HG03520 (cell line): ENCODE results near the gene MEGF8.

Experiments
- ATAC-seq: cut with Tn5 transposase; IDR thresholded peaks from one replicate; pipeline ENCODE4 v1.9.1; 2021; ENCODE audit warnings: mild to moderate bottlenecking, moderate library complexity; ENCODE audit not compliant: unreplicated experiment

MEGF8 gene, protein sequence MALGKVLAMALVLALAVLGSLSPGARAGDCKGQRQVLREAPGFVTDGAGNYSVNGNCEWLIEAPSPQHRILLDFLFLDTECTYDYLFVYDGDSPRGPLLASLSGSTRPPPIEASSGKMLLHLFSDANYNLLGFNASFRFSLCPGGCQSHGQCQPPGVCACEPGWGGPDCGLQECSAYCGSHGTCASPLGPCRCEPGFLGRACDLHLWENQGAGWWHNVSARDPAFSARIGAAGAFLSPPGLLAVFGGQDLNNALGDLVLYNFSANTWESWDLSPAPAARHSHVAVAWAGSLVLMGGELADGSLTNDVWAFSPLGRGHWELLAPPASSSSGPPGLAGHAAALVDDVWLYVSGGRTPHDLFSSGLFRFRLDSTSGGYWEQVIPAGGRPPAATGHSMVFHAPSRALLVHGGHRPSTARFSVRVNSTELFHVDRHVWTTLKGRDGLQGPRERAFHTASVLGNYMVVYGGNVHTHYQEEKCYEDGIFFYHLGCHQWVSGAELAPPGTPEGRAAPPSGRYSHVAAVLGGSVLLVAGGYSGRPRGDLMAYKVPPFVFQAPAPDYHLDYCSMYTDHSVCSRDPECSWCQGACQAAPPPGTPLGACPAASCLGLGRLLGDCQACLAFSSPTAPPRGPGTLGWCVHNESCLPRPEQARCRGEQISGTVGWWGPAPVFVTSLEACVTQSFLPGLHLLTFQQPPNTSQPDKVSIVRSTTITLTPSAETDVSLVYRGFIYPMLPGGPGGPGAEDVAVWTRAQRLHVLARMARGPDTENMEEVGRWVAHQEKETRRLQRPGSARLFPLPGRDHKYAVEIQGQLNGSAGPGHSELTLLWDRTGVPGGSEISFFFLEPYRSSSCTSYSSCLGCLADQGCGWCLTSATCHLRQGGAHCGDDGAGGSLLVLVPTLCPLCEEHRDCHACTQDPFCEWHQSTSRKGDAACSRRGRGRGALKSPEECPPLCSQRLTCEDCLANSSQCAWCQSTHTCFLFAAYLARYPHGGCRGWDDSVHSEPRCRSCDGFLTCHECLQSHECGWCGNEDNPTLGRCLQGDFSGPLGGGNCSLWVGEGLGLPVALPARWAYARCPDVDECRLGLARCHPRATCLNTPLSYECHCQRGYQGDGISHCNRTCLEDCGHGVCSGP (N-terminal part only)

DNA sequence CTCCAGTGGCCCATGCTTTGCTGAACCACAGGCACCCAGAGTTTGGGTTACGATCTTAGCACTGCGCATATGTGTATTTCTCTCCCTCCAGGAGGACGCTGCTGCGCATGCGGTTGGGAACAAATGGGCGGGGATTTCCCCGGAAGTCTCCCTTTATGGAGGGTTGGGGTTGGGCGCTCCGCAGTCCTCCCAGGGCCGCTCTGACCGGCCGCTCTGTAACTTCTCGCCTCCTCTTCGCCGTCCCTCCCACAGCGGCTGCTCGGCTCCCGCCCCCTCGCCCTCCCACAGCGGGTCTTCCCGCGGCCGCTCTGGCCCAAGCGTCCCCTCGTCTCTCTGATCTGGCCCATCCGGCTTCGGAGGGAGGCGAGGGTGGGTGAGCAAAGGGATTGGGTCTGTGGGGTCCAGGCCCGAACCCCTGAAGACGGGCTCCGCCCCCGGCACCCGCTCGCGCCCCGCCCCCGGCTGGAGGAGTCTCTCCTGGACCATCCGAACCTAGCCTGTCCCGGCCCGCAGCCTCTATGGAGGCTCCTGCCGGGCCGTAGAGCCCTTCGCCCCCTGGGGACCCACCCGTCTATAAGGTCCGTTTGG, at the start of gene MEGF8:
TSS of gene MEGF8 (plus strand) at position 328 of the 588 bp plus-strand sequence. CDS start 609 bp downstream, outside the sequence.
- ATAC-seq = peak; percentile 88

DNA sequence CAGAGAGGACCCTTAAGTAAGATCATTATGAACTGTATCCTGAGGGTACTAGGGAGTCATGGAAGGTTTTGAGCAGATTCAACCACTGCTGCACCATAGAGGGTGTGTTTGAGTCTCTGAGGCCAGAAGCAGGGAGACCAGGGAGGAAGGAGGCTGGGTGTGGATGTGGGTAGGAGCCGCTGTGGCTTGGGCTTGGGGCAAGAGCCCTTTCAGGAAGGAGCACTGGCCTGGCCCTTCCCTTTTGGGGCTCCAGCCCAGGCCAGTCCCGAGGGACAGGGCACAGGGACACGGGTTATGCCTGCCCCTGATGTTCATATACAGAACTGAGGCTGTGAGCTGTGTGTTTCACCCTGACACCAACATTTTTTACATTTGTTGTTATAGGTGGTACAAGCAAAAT, 49.2 kb upstream of the MEGF8 start:
- no peak for ATAC-seq

DNA sequence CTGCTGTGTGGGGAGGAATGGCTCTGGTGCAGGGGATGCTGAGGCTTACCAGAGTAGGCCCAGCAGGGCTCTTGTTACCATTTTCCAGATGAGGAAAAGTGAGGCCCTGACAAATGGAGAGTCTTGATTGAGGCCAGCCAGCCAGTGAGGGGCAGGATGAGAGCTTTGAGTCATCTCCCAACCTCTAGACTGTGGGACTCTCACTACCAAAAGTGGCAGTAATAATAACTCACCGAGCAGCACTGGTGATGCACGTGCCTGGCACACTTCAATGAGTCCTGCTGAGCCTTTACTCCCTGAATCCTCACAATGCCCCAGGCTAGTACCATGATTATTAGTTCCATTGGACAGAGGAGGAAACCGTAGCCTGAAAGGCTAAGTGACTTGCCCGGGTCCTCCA, 48.6 kb upstream of the MEGF8 start:
- ATAC-seq = no peak

DNA sequence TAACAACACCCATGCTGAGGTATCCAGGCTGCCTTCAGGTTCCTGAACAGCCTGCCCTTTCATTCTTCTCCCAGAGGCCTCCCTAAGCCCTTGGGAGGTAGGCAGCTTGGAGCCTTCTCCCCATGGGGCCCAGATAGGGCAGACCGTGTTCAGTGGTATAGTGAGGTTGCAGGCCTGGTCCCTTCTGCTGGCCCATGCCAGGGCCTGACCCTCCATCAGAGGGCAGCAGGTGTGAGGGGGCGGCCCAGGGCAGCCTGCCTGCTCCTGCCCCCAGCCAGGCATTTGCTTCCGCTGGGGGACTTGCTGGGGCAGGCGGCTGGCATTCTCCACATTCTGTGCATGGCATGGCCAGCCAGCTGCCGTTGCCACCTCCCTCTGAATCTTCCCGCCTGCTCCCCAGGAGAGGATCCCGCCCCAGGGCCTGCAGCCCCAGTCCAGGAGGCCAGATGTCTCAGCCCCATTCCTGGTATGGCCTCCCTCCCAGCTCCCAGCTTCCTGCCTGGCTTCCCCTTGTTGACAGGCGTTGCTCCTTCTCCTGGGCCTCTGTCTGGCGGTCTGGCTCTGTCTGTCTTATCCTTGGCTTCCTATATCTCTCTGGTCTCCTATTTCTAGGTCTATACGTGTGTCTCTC, 47.5 kb upstream of the MEGF8 start:
- no peak for ATAC-seq

DNA sequence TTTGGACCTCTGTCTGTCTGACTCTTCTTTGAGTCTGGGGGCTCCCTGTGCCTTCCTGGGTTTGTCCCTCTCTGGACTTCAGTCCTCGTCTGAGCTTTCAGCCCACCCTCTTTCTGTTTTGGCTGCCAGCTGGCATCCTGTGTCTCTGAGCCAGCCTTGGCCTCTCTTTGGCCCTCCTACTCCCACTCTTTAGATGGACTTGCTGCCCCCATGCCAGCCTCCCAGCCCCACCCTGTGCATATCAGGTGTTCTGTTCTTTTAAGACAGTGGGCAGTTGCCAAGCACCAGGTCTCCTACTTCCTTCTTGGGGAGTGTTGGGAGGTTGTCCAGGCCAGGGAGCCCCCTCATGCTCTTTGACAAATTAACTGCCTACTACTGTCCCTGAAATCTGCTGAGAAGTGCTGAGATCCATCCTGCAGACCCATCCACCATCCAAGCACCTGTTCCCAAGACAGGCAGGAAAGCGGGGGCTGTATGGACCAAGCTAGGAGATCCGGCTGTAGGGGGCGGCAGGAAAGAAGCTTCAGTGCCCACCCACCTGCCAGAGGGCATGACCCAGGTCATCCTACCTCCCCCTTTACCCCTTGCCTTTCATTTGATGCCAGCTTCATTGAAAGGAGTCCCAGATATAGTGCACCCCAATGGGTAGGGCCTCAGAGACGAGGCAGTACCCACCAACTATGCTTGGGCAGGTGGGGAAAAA, 46.8 kb upstream of the MEGF8 start:
- no peak for ATAC-seq

DNA sequence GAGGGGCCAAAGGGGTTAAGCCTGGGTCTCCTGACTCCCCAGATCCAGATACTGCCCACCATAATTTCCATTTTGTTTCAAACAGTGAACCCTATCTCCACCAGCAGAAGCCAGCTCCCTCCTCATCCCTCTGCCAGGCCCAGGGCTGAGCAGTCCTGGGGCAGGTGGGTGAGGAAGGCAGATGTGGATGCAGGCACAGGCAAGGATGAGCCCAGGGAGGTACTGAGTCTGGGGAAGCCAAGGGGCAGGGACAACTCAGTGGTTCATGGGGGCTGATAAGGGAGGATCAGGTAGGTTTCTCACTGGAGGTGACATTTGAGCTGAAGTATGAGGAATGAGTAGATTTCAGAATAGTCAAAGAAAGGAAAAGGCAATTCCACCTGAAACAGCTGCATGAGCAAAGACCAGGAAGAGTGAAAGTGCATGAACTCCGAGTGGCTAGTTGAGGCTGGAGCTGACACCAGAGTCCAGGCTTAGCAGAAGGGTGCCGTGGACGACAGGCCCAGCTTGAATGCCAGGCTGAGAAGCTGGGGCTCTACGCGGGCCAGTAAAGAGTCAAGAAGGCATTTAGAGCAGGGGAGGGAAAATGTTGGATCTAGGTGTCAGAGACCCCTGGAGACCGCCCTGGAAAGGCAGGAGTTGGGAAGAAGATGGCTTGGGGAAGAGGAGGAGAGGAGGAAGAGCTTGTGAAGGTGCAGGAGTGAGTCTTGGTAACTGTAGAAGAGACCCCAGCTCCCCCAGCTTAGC, 46.1 kb upstream of the MEGF8 start:
- ATAC-seq = no peak

DNA sequence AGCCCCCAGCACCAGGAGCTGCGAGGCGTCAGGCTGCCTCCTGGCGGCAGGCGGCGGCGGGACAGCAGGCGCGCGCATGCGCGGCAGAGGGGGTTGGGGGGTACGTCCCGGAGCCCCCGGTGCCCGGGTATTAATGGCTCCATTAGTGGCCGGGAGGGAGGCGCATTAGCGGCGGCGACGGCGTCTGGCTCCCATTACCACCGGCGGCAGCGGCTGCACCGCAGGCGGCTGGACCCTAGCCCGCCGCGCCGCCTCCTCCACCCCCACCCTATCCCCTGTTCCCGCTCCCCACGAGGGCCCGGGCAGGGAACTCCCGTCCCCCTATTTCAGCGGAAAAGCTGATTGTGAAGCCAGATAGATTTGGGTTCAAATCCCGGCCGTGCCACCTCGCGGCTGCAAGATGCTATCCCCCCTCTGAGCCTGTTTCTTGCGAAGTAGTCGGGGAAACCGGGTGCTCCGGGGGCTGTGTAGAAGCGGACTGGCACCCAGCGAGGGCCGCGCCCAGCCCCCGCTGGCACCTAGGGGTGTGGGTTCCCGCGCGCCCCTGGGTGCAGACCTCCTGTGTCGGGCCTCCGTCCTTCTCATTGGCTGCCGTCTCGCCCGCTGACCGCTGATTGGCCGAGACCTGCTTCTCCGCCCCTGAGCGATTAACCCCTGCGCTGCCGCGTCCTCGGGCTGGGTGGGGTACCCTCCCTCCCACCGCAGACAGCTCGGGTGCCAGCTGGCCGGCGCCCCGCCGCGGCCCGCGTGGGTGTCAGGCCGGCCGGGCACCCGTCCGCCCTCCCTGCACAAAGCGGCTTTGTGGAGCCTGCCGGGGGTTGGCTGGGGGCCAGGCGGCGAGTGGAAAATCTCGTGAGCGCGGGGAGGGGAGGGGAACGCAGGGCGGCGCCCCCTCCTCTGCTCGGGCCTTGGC, 45.3 kb upstream of the MEGF8 start:
- no peak for ATAC-seq

DNA sequence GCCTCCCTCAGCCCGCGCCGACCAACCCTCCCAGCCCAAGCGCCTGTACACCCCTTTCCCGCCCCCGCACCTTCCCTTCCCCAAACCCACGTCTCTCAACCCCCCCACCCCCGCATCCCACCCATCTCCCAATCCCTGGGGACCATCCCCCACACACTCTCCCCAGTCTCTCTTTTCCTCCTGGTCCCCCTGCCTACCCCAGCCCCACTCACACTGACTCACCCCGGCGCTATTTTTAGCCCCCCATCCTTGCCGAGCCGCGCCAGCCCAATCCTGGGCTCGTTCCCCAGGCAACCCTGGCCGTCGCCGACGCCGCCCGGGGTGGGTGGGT, 44.7 kb upstream of the MEGF8 start:
- ATAC-seq = no peak

DNA sequence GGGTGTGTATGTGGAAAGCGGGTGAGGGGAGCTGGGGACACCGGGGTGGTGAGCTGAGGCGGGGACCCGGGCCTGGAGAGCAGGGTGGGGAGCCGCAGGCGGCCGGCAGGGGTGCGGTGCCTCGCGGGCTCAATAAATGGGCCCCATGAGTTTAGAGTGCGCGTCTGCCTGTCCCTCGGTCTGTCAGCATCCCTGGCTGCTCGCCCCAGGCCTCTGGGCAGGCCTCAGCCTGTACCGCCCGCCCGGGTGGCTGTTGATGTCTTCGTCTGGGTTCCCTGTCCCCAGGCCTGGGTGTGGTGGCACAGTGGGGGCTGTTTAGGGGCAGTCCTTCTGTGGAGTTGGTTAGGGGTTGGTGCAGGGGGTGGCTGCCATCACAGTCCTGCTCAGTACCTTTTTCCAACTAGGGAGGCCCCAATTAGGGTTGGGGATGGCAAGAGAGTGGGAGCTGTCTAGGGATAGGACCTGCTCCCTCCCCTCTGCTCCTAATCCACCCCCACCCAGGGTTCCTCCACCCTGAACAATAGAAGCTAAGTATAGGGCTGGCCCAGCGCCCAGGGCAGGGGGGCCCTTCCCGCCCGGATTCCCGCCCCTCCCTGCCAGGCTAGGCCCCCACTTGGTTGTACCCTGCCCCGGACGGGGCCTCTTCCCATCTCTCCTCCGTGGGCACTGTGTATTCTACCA, 44.1 kb upstream of the MEGF8 start:
- ATAC-seq = no peak

DNA sequence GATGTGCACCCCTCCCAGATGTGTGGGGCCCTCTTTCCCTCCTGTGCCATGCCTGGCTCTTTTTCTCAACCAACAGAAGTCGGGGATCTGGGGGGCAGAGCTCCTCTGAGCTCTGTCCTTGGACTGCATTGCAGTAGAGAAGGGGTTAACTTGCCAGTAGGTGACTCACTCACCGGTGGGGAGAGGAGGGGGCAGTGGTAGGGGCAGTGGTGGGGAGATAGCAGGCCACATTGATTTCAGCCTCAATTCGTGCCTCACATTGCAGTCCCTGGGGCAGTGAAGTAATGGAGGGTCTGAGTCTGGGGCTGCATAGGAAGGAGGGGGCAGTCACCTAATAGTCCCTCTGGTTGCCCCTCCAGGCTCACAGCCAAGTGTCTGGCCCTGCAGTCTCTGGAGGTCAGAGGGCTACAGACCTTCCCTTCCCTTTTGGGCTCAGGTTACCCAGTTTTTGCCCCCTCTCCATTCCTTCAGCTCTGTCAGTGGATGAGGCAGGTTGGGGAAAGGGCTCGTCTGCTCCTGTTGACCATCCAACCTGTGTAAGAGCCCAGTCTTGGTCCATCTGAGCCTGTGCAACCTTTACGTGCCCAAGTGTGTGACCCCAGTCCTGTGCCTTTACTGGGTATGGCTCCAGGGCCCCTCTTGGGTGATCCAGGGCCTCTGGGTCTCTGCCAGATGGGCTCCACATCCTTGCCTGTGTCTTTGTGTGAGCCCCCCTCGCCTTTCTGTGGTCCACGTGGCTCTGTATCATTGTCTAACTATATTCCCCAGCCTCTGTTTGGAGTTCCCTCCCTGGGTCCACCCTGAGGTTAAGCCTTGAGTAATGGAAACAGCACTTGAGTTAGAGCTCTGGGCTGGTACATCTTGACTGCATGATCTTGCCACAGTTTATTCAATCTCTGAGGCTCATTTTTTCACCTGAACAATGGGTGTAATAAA, 43.3 kb upstream of the MEGF8 start:
- ATAC-seq = no peak

DNA sequence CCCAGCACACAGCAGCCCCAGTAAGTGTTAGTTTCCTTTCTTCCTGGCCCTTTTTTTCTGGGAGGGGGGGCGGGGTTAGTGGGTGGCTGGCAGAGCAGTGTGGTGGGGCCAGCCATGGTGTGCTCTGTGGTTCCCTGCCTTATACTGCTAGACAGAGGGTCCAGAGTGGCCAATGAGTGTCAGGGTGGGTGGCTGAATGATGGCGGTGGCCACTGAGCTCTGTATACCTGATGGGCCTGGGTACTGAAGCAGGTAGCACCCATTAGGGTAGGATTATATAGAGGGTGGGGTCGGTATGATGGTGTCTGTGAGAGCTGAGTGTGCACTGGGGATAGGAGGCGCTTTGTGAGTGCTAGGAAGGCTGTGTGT, 42.6 kb upstream of the MEGF8 start:
- no peak for ATAC-seq

DNA sequence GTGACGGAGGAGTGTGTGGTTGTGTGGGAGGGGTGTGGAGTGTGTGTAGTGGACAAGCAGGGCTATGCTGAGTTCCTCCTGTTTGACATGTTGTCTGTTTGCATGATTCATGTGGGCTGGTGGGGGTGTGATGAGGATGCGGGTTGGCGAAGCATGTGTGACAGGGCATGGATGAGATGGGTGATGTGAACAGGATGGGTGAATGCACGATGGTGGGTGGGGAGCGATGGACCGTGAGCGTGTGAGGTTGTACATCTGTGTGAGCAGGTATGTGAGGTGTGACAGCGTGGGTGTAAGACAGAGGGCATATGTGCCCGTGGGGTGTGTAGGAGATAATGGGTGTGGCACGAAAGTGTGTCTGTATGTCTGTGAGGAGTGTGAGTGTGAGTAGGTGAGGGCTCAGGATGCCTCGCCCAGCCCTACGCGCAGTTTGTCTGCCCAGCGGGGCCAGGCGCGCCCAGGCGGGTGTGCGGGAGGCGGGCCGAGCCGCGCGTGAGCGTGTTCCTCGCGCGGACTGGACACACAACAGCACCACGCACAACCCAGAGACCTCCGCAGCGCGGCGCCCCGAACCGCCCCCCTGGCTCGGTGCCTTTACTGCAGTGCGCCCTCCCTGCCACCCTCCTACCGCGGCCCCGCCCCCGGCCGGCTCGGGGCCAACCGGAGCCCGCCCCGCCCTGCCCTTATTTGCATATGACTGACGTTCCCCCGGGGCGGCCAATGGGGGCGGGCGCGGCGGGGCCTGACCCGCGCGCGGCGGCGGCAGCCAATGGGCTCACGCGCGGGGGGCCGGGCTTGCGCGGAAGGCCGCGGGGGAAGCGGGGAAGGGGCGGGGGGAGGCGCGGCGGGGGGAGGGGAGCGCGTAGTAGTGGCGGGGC, 42.0 kb upstream of the MEGF8 start:
- peak; percentile 35 for ATAC-seq

DNA sequence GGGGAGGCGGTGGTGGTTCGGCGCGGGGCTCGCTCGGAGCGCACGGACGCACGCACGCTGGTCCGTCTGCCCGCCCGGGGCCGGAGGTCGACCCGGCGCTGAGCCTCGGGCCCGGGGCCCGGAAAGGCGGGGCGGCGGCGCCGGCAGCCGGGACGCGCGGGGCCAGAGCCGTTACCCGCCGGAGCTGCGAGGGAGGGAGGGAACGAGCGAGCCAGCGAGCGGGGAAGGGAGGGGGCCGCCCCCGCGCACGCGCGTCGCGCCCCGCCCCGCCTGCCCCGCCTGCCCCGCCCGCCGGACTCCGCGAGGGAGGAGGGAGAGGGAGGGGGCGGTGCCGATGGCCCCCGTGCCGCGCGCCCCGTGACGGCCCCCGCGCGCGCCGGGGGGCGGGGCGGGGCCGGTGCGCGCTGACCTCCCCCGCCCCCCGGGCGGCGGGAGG, 41.4 kb upstream of the MEGF8 start:
- ATAC-seq = peak; percentile 28

DNA sequence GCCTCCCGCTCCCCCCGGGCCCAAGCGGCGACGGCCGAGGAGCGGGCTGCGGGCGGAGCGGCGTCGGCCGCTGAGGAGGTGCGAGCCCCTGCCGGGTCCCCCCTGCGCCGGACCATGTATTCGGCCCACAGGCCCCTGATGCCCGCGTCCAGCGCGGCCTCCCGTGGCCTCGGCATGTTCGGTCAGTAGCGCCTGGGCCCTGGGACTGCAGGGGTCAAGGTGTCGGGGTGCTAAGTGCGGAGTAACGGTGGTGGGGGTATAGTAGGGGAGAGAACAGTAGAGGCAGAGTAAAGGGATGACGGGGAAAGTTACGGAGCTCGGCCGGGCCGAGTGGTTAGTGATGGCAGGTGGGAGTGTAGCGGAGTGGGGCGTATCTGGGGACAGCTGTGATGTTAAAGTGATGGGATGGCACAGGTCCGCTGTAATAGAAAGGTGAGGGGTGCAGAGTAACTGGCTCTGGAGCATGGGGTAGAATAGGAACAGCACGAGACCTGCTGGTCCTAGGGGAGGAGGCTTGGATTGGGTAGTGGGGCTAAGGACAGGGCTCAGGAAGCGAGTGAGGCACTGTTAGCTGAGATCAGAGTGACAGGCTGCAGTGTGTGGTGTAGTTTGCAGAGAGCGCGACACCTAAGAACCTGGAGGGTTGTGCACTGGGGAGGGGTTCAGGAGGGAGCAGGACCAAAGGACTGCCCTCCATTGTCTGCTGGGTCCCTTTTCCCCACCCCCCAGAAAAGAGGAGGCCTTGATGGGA, 40.7 kb upstream of the MEGF8 start:
- no peak for ATAC-seq

DNA sequence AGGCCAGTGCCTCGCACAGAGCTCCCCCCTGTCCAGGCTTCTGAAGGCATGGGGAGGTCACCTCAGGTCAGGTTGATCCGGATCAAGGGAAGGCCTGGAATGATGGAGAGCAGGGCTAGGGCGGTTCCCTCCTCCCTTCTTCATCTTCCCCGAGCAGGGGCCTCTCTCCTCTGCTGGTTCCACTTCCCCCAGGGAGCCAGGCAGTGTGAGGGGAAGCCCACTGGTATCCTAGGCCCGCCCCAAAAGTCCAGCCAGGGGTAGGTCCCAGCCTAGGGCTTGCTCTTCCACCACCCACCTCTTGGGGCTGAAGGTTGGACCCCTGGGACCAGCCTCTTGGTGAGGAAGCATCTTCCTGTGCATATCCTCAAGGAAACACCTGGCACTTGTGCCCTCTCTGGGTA, 39.9 kb upstream of the MEGF8 start:
- no peak for ATAC-seq
